ENCODE results near the gene LGALS3BP.

Gene LGALS3BP

DNA sequence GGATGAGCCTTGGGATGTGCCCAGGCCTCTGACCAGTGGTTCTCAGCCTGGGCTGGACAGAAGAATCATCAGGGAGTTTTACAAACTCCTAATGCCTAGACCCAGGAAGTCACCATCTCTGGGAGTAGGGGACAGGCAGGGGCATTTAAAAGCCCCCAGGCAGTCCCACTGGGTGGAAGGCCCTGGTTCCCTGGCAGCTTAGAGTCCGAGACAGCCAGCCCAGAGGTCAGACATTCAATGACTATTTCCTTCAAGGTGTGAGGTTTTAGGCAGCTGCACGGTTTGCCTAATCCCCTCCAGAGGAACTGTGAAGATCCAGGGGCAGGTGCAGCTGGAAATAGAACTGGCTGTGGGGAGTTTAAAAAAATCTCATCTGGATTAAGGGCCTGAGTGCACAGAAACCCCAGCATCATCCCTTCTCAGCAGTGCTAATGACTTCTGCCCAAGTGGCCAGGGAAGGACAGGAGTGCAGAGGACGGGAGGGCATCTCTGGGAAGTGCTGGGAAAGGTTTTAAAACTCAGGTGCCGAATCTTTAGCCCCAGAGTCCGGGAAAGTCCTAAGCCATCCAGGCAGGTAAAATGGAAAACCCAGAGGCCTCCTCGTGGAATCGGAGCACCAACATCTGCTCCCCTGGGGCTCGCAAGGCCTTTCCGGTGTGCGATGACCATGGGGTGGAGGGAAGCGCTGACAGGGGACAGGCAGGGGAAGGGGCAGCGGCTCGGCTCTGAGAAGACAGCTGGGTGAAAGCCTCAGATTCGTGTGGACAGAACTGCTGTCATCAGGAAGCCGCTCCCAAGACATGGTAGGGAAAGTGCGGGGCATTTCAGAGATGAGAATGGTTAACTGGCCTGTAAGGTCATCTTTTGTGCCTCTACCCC, 1.5 kb upstream of the LGALS3BP start:
- DNase-seq (ENCODE audit: low spot score) = no peak

DNA sequence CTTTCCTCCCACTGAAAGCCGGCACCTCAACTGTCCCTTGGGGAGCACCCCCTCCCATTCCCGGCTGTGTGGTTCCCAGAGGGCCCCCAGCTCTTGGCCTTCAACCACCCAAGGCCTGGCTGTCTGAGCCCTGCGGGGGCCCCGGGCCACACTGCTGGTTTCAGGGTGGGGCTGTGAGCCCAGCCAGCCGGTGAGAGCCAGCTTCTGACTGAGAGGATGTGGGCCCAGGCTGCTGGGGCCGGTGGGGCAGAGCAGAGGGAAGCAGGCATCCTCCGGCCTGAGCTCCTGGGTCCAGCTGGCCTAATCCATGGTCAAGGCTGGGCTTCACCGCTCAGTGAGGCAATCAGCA, 875 bp upstream of the LGALS3BP start:
- no peak for DNase-seq (ENCODE audit: low spot score)

DNA sequence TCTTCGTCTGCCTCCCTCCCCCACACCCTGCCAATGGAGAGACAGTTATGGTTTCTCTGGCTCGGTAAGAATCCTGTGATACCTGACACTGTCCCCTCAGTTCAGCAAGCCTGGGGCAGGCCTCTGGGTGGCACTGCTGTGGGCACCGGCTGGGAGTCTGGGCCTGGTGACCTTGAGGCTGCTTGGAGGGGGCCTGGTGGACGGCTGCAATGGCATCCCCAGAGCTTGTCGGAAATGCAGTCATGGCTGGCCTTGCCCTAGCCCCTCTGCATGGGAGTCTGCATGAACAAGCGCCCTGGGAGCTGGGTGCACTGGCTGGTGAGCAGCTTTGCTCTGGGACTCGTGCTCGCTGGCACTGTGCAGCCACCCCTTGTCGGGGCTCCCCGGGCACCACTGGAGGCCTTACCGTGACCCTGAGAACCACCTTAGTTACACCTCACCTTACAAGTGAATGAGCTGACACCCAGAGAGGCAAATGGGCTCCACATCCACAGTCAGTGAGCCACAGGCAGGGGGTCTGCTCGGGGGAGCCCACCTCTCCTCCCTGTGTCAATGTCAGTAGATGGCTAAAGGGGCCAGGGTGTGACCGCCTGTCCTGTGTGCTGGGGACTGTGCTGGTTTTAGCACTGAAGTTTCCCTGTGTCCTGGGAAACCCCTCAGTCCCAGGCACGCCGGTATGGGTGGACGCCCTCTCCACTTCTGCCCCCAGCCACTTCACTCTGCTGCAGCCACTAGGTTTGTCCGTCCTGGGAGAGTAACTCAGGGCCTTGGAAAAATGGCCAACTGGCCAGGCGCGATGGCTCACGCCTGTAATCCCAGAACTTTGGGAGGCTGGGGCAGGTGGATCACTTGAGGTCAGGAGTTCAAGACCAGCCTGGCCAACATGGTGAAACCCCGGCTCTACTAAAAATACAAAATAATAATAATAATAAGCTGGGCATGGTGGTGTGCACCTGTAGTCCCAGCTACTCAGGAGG, 1.4 kb downstream of the LGALS3BP start:
- no peak for DNase-seq (ENCODE audit: low spot score)

DNA sequence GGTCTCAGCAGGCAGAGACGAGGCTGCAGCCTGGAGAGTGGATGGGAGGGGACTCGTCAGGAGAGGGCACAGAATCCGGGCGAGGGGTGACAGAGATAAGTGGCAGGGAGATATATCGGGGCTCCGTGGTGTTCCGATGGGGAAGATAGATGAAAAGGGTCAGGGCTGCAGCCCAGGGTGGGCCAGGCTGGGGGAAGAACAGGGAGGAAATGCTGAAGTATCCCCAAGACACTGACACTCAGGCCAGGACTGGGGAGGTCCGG, 2.1 kb downstream of the LGALS3BP start:
- no peak for DNase-seq (ENCODE audit: low spot score)

DNA sequence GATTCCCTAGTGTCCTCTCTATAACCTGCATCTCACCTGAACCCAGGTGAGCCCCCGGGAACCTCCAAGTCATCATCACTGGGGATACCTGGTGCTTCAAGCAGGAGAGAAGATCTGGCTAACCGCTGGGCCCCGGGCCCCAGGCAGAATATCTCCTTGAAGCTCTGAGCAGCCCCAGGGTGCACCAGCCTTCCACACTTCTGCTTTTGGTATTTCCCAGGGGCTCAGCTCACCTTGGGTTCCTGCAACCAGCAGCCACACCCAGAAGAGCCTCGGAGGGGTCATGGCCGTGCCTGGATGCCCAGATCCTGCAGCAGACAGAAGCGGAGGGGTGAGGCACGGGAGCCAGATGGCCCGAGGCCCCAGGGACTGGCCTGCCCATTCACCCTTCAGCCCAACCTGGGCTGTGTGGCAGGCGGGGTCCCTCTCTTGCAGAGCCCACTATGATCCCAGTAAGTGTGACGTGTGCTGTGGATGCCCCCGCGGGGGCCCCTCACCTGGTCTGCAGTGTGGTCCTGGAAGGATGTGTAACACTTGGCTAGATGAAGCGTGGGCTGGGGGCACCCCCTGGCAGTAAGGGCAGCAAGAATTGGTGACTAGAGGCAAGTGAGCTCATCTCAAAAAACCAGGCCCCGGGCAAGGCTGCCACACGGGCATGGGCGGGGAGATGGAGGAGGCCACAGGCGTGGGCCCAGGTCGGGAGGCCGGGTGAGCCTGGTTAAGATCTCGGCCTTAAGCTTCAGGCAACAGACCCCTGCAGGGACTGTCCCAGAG, 2.6 kb downstream of the LGALS3BP start:
- DNase-seq (ENCODE audit: low spot score) = no peak

DNA sequence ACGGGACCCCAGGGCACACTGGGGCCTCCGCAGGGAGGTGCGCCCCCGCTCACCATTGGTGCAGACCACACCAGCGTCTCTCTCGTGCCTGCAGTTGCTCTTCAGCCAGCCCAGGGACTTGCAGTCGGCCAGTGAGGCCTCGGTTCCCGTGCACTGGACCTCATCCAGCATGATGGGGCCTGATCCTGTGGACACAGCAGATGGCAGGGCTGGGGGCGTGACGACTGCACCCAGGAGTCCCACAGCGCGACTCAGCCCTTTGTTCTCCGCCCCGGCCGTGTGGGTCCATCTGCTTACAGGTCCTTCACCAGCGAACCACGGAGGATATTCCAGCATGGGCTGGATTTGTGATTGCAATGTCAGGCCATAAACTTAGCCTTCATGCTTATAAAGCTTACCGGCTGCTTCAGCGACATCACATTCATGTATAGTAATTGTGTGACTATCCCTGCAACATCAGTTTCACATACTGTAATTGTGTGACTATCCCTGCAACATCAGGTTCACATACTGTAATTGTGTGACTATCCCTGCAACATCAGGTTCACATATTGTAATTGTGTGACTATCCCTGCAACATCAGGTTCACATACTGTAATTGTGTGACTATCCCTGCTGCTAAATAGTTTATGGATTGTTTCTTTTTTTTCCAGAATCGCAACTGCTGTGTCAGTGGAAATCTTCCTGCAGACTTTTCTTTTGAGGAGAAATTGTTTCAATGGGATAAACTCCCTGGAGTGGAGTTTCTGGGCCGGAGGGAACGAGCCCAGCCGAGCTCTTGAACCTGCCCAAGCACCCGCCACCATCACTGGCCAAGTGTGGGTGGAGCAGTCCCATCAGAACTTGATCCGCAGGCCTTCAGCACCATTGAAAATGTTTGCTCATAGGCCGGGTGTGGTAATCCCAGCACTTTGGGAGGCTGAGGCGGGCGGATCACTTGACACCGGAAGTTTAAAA, 4.8 kb downstream of the LGALS3BP start:
- DNase-seq (ENCODE audit: low spot score) = no peak

DNA sequence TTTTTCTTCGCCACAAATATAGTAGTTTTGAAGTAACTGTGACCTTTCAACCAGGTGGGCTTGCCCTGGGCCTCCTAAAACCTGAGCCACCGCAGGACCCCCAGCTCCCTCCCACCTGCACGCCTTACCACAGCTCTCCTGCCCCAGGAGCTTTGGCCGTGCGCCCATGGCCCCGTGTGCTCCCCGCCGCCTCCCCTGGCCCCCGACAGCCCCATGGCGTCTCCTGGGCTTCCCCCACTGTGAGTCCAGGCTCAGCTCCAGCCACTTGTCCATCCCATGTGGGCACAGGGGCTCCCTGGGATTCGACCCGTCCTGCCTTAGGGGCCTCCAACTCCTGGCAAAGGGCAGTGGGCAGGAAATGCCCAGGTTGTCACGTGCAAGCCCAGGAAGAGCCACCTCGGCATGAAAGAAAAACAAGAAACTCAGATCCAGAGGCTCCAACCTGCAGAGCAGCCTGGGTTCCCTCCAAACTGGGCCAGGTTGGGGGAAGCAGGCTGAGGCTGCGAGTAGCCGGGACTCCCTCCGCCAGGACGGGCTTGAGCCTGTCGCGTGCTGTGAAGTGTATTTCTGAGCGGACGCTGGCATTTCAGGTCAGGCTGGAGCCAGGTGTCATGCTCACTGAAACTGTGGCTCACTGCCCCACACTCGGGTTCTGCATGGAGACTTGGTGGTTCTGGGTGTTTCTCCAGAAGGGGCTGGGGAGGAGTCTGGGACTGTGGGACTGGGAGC, 5.8 kb downstream of the LGALS3BP start:
- no peak for DNase-seq (ENCODE audit: low spot score)

DNA sequence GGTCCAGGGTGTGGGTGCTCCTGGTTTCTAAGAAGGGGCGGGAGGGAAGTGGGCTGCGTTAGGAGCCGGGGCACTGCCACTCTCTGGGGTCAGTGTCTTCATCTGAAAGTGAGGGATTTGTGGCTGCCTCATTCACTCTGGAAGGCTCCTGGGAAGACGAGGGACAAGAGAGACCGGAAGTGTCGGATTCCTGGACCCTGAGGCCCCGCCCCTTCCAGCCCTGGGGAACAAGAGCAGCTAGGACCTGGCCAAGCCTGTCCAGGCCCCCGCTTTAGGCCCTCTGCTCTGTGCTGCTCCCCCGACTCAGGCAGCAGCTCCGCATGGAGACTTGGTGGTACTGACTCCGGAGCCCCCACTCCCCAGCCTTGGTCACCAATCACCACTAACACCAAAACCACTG, 6.5 kb downstream of the LGALS3BP start:
- DNase-seq (ENCODE audit: low spot score) = no peak

DNA sequence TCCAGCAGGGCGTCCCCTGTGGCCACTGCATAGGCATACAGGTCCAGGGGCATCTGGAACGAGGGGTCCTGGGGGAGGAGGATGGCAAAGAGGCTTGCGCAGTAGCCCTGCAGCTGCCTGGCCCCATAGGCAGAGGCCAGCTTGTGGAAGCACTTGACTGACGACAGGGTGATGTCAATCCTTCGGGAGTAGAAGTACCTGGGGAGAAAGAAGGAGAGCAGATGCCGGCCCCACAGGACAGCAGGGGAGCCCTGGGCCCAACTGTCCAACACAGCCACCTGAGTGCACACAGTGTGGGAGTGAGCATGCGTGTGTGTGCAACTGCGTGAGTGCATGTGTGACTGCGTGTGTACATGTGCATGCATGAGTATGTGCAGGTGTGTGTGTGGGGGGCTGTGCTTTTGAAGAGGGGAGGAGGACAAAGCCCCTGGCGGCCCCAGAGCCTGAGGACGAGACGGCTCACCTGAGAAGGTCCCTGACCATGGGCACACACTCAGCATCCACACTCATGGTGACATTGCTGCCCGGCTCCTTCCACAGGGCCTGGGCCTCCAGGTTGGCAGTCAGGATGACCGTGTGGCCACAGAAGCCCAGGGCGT, 7.1 kb downstream of the LGALS3BP start:
- no peak for DNase-seq (ENCODE audit: low spot score)

DNA sequence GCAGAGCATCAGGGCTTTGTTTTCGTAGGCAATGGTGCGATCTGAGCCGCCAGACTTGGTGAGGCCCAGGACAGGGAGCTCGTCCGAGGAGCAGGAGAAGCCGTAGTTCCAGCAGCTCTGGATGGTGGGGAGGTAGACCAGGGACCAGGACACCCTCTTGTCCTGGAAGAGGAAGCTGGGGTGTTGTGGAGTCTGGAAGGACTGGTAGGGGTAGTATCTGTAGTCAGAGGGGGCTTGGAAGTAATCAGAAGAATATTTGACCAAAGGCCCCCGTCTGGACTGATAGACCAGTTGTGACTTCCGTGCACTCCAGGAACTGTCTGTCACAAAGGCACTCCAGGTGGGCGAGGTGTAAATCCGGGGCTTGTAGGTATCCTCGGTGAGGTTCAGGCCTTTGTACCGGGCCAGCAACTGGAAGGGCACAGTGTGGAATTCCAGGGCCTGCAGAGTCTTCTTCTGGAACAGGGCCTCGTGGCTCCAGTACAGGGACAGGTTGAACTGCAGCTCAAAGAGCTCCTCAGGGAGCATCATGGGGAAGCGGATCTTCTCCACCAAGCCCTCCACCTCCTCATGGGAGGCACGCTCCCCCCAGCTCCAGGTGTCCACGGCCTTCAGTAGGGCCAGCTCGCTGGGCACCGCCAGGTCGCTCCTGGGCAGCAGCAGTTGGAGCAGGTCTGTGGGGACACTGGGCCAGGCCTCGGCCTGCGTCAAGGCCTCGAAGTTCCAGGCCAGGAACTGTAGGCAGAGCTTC, 7.8 kb downstream of the LGALS3BP start:
- no peak for DNase-seq (ENCODE audit: low spot score)

DNA sequence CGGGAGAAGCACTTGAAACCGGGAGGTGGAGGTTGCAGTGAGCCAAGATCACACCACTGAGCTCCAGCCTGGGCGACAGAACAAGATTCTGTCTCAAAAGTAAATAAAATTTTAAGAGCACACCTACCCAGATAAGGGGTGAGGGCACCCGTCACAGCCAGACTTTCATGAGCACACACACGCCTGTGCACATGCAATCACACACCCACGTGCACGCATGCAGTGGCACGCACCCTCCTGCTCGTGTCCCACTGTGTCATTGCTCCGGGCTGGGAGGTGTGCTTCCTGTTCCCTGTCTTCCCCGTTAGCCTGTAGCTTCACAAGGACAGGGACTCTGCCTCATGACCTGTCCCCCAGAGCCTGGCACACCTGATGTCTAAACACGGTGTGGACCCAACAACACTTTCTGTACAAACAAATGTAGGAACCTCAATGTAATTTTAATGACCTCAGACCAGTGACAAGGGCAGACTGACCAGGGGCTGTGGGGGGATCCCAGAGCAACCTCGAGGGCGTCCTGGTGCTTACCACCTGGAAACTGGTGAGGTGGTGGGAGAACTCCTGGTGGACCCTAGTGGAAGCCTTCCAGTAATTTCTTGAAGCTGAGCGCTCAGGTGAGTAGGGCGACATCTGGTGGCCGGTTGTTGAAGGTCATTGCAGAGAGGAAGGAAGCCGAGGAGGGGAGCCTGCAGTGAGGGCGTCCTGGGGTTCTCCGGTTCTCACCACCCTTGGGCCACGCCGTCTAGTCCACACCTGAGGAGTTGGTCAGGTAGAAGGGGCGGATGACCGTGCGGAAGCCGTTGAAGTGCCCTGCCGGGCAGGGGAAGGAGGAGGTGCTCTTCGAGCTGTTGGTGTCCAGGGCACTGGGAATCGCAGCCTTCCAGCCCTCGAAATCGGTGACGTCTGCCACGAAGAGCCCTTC, 8.6 kb downstream of the LGALS3BP start:
- peak; percentile 95 for DNase-seq (ENCODE audit: low spot score)

DNA sequence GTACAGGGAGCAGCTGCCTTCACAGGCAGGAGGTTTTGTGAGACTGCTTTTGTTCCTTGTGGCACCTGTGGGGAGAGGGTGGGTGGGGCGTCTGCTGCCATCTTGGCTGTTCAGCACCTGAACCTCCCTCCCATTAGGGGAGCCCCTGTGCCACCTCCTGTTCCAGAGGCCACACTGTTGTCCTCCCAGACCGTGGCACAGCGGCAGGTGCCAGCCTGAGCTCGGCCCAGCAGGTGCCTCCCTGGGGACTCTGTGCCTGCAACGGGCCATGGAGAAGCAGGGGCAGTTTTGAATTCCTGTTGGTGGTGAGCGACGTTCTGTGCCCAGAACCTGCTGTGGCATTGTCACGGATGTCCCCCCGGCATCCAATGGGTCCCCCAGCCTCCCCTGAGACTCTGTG, 9.9 kb downstream of the LGALS3BP start:
- DNase-seq (ENCODE audit: low spot score) = no peak

DNA sequence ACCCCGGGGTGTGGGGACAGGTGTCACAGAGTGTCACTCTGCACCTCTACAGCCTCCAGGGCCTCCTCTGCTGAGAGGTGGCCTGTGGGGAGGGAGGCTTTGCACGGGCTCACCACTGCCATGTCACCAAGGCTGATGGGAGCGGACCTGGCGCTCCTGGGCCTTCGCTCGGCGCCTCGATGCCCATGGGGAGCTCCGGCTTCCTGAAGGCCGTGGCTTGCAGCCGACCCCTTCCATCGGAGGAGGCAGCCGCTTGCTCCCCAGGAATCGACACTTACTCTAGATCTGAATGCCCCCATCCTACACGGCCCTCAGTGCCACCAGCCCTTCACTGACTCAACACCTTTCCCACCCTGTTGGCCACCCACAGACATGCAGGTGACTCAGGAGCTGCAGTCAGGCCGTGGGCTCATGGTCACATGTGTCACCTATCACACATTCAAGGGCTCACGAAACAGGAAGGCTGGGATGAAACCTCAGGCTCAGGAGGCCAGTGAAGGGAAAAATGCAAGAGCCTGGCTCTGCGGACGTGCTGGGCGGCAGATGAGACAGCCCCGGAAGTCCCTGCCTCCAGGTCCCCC, 11.9 kb downstream of the LGALS3BP start:
- DNase-seq (ENCODE audit: low spot score) = no peak

DNA sequence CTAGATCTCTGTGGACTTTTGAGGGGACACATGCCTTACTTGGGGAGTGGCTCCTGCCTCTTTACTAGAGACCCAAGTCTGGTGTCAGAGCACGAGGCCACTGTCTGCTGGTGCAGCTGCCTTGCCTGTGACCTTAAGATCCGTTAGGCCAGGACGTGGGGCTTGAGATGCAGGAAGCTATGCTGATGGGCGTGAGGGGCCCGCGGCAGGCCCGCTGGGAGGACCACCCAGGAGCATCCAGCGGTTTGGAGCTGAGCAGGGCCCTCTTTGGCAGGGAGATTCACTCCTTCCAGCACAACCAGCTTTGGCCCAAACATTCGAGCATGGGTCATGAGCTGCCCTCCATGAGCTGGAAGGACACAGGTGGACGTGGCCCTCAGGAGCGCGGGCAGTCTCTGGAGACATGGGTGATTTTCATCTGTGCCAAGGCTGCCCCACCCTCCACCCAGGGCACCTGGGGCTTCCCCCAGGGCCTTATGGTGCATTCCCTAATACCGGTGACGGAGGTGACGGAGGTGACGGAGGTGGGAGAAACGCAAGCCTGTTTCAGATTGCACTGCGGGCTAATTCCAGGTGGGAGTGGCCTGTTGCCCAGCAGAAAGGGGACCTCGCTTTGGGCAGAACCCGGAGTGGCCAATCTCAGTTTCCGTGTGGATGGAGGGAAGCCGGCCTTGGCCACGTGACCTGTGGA, 12.7 kb downstream of the LGALS3BP start:
- no peak for DNase-seq (ENCODE audit: low spot score)

DNA sequence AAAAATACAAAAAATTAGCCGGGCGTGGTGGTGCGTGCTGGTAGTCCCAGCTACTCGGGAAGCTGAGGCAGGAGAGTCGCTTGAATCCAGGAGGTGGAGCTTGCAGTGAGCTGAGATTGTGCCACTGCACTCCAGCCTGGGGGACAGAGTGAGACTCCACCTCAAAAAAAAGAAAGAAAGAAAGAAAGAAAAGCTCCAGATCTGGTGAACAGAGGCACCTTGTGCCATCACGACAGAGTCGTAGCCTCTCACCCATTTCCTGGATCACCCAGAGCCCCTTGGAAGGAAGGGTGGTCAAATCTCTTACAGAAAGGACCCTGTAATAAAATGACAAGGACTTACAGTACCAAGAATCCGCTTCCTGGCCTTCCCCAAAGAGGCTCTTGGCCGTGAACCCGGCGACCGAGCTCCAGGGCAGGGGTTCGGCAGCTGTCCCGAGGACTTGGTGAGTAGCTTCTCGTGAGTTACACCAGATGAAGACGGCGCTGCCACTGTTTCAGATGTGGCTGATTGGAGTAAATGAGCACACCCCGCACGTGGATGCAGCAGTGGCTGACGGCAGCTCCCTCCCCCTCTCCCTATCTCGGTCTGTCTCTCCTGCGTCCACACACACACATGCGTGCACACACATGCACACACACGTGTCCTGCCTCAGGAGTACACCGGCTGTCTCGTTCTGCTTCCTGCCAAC, 13.5 kb downstream of the LGALS3BP start:
- no peak for DNase-seq (ENCODE audit: low spot score)

DNA sequence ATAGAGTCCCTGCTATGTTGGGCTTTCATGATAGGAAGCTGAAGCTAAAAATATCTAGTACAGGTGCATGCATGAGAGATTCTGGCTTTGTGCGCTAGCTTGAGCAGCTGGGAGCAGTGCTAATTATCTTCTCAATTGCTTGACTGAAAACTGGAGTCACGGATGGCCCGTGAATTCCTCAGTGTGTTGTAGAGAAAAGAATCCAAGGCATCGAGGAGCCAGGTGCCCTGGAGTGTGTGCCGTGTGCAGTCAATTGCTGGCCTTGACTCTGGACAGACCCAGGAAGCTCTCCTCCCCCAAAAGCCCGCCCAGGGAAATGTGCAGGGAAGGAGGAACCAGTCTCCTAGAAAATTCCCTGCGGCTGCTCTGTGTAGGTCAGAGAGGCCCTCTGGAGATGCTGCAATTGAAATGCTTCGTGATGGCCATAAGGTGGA, 14.2 kb downstream of the LGALS3BP start:
- no peak for DNase-seq (ENCODE audit: low spot score)

DNA sequence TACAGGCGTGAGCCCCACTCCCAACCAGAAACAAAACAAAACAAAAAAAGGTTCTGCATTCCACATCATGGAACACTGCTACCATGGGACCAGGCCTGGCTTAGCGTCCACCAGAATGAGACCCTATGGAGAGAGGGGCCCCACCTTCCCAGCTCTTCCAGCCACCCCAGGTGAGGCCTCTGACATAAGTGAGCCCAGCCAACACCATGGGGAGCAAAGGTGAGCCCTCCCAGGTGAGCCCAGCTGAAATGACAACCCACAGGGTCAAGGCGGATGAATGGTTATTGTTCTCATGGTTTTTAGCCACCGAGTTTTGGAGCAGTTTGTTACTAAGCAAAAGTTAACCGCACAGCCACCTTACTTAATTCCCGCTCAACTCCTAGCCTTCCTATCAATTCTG, 16.3 kb downstream of the LGALS3BP start:
- no peak for DNase-seq (ENCODE audit: low spot score)
